Measurements from ENCODE around the gene STAT1.

STAT1 gene

DNA sequence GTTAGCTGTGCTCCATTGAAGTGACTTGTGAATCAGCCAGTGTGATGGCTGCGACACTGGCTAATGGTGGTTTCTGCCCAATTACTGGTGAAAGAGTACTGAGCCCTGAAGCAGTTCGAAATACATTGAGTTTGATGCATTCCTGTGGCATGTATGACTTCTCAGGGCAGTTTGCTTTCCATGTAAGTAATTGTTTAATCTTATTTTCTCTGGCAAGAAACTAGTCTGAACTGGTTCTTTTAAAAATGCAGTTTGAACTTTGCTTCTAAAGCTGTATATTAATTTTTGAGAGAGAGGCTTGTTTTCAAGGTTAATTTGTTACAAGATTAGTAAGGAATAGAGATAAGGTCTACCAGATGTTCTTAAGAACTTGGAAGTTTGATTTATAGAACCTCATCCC lies 86.7 kb downstream of the STAT1 start:
- H3K27me3 ChIP-seq (ENCODE audit: control insufficient read depth, insufficient read depth, low read length, poor library complexity, severe bottlenecking) = no peaks in the 10 kb centered on the region
- peaks cover 13% of the 10 kb centered on the region for H3K36me3 ChIP-seq (ENCODE audit: control insufficient read depth, insufficient read depth, low read length)
- H3K4me1 ChIP-seq (ENCODE audit: control insufficient read depth, insufficient read depth, low read length) = no peaks in the 10 kb centered on the region
- H3K27ac ChIP-seq (ENCODE audit: insufficient read depth, low read depth, low read length, poor library complexity, severe bottlenecking) = no peak overlapping the region
- WGBS, 2 experiments = 93 to 95% methylated on average over 2 of the region's 2 CpGs
- H3K9me3 ChIP-seq (ENCODE audit: control insufficient read depth, low read length) = no peaks in the 10 kb centered on the region
- H3K4me3 ChIP-seq (ENCODE audit: insufficient read depth, low read depth, low read length) = no peak overlapping the region

DNA sequence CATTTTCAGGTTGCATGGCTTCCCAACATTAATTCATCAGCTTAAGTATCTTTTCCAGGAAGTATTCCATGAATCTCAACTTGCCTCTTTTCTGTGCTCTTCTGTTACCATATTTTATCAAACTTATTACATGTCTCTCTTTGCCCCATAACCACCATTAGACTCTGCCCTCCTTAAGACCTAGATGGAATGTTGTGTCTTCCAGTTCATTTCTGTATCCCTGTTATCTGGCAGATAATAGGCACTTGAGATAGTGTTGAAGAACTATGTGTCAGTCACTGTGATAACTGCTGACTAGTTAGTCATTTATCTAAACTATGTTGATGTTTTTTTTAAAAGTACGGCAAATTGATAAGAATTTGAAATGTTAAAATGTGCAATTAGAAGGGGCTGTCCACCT lies 91.6 kb downstream of the STAT1 start:
- H3K9me3 ChIP-seq (ENCODE audit: control insufficient read depth, low read length) = no peaks in the 10 kb centered on the region
- no peaks in the 10 kb centered on the region for H3K27me3 ChIP-seq (ENCODE audit: control insufficient read depth, insufficient read depth, low read length, poor library complexity, severe bottlenecking)
- H3K4me3 ChIP-seq (ENCODE audit: insufficient read depth, low read depth, low read length) = no peak overlapping the region
- H3K36me3 ChIP-seq (ENCODE audit: control insufficient read depth, insufficient read depth, low read length) = peaks cover 12% of the 10 kb centered on the region
- H3K4me1 ChIP-seq (ENCODE audit: control insufficient read depth, insufficient read depth, low read length) = no peaks in the 10 kb centered on the region
- 78% methylated on average over 1 of the region's 1 CpG; no CpG with 5 or more reads in 1 of the 2 experiments for WGBS, 2 experiments
- no peak overlapping the region for H3K27ac ChIP-seq (ENCODE audit: insufficient read depth, low read depth, low read length, poor library complexity, severe bottlenecking)

DNA sequence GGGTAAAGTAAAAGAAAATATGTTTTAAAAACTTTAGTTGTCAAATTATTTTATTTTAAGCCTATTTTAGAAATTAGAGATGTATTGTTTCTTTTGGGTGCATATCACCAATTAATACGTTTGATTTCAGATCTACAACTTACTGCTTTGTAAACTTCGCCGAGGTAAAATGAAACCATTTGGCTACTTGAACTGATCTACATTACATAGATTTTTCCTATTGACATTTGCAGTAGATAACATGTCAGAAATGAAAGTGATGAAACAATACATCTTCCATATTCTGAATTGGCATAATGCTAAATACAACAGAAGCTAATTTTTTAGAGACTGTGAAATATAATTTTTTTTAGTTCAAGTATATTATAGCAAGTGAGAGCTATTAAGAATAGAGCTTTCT lies 93.9 kb downstream of the STAT1 start:
- WGBS, 2 experiments = 96 to 100% methylated on average over 2 to 3 of the region's 3 CpGs
- peaks cover 12% of the 10 kb centered on the region for H3K36me3 ChIP-seq (ENCODE audit: control insufficient read depth, insufficient read depth, low read length)
- no peak overlapping the region for H3K27ac ChIP-seq (ENCODE audit: insufficient read depth, low read depth, low read length, poor library complexity, severe bottlenecking)
- no peaks in the 10 kb centered on the region for H3K4me1 ChIP-seq (ENCODE audit: control insufficient read depth, insufficient read depth, low read length)
- H3K27me3 ChIP-seq (ENCODE audit: control insufficient read depth, insufficient read depth, low read length, poor library complexity, severe bottlenecking) = no peaks in the 10 kb centered on the region
- no peak overlapping the region for H3K4me3 ChIP-seq (ENCODE audit: insufficient read depth, low read depth, low read length)
- H3K9me3 ChIP-seq (ENCODE audit: control insufficient read depth, low read length) = no peaks in the 10 kb centered on the region
